Measurements from ENCODE around the gene PHACTR3.

Gene PHACTR3

GRCh38 chr20:59693587-59693986 lies 89.2 kb downstream of the PHACTR3 start:
- H3K27ac ChIP-seq, result no peak overlapping the region
- no peak for TF ChIP-seq ZFX (IDR thresholded peaks at IDR 0.05)
- no peak for TF ChIP-seq CTCF (conservative IDR thresholded peaks at IDR 0.05)

DNA sequence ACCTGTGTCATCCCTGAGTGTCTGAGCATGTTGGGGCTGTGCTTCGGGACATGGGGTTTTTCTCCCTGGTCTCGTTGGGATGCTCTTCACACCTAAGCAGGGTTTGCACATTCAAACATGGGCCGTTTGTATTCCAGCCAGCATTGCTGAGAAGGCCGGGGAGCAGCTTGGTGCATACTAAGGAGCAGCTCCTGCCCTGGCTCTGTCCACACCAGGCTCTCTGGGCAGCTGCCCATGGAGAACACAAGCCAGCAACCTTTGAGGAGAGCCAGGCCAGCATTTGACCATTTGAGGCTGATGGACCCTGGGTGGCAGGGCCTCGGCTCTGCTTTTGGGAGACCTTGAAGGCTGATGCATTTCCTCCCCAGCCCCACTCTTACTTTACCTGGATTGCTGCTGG lies 92.1 kb downstream of the PHACTR3 start:
- no peak overlapping the region for H3K27ac ChIP-seq
- TF ChIP-seq CTCF (conservative IDR thresholded peaks at IDR 0.05) (no peak), ZFX (IDR thresholded peaks at IDR 0.05) (no peak)

DNA sequence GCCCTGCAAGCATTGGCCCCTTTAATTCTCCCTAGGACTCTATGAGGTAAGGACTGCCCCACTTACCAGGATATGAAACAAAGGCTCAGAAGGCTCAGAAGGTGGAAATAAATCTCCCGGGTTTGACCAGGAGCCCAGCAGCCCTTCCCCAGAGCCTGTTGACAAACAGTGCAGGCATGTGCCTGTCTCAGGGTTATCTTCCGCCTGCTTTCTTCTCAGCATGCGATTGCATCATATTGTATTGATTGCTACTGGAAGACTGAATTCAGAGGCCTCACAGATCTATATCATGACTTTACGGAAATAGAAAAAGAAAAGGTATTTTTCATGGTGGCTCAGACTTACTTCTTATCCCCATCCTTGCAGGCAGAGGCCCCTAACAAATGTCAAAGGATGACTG lies 92.7 kb downstream of the PHACTR3 start:
- TF ChIP-seq ZFX (IDR thresholded peaks at IDR 0.05) (no peak), CTCF (conservative IDR thresholded peaks at IDR 0.05) (no peak)
- H3K27ac ChIP-seq, result no peak overlapping the region

- H3K27ac ChIP-seq, result no peak overlapping the region
- TF ChIP-seq CTCF (conservative IDR thresholded peaks at IDR 0.05), result no peak
- TF ChIP-seq ZFX (IDR thresholded peaks at IDR 0.05), result no peak
Measured at GRCh38 chr20:59698598-59698997, 94.3 kb downstream of the PHACTR3 start.

DNA sequence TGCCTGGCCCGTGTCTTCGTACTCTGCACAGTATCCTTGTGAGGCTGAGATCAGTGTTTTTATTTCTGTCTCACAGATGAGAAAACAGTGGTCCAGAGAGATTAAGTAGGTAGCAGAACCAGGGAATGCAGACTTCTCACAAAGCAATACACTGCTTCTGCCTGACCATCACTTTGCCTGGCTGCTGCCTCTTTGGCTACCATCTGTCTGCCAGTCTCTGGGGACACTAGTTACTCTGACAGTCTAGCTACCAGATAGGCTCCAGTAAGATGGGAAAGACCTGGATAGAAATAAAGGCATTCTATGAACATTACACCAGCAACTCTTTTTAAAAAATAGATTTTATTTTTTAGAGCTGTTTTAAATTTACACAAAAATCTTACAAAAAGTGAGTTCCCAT lies 96.9 kb downstream of the PHACTR3 start:
- TF ChIP-seq ZFX (IDR thresholded peaks at IDR 0.05), result no peak
- TF ChIP-seq CTCF (conservative IDR thresholded peaks at IDR 0.05), result no peak
- H3K27ac ChIP-seq, result no peak overlapping the region

- TF ChIP-seq CTCF (conservative IDR thresholded peaks at IDR 0.05), result no peak
- no peak for TF ChIP-seq ZFX (IDR thresholded peaks at IDR 0.05)
- no peak overlapping the region for H3K27ac ChIP-seq
Measured at GRCh38 chr20:59703046-59703445, 98.7 kb downstream of the PHACTR3 start.

GRCh38 chr20:59705651-59706399 lies 101.5 kb downstream of the PHACTR3 start:
- H3K27ac ChIP-seq, result no peak overlapping the region
- TF ChIP-seq ZFX (IDR thresholded peaks at IDR 0.05) (no peak), CTCF (conservative IDR thresholded peaks at IDR 0.05) (no peak)

All from C4-2B (cell line).